Measurements from ENCODE around the gene UQCR10. TPM values are rescaled to one million over a fixed set of nuclear protein-coding genes. Genes with fewer than 3 reads are reported as not detected.

The UQCR10 gene
- total RNA-seq, 1 experiment from 2014 or later, result 93.7 TPM

GRCh38 chr22:29744902-29745301 lies 22.3 kb upstream of the UQCR10 start:
- no peak for ATAC-seq
- POLR2A ChIA-PET, result interaction anchor here (0.7 kb wide), 1 partner anchor 202 kb away, joined by 4 read pairs; no protein-coding TSS in a partner anchor

GRCh38 chr22:29747832-29748231 lies 19.3 kb upstream of the UQCR10 start:
- POLR2A ChIA-PET, result no interaction called here

More at GRCh38 chr22:29744902-29745301, 22.3 kb upstream of the UQCR10 start:
- no peaks in the 10 kb centered on the region for H3K9me3 ChIP-seq (ENCODE audit: control insufficient read depth, insufficient read depth, low read depth, low read length)
- H3K36me3 ChIP-seq (ENCODE audit: control insufficient read depth, insufficient read depth, low read length), result no peaks in the 10 kb centered on the region
- DNase-seq (ENCODE audit: low read depth, low spot score), result no peak
- TF ChIP-seq POLR2AphosphoS5 (IDR thresholded peaks at IDR 0.05; ENCODE audit: low read depth, low read length), result no peak
- TF ChIP-seq CTCF (IDR thresholded peaks at IDR 0.05), result no peak
- TF ChIP-seq SIN3A (IDR thresholded peaks at IDR 0.05; ENCODE audit: borderline replicate concordance, insufficient read depth, low read depth, low read length), result no peak
- TF ChIP-seq TCF7L2 (IDR thresholded peaks at IDR 0.05; ENCODE audit: low read depth, low read length), result no peak
- no peak for TF ChIP-seq REST (IDR thresholded peaks at IDR 0.05; ENCODE audit: insufficient read depth in 1 of 2, low read depth in 2 of 2, low read length in 1 of 2)
- in situ Hi-C loops (cut with HindIII; ENCODE audit: low pct_unique_long_range_greater_than_20kb, low sequenced_read_pairs) (no loop called here), intact Hi-C loops (cut with micrococcal nuclease; ENCODE audit: unreplicated experiment) (no loop called here)
- H3K4me1 ChIP-seq (ENCODE audit: control insufficient read depth, insufficient read depth, low read length), result no peaks in the 10 kb centered on the region
- BruUV-seq (replicated peaks), result no TSS peak
- H3K4me3 ChIP-seq (ENCODE audit: low read depth in 2 of 2, low read length in 2 of 2), result no peak overlapping the region
- CTCF ChIA-PET, result no interaction called here
- H3K27ac ChIP-seq (ENCODE audit: low read length), result no peak overlapping the region
- H3K27me3 ChIP-seq (ENCODE audit: control insufficient read depth, insufficient read depth, low read length), result no peaks in the 10 kb centered on the region

More at GRCh38 chr22:29747832-29748231, 19.3 kb upstream of the UQCR10 start:
- no peaks in the 10 kb centered on the region for H3K27me3 ChIP-seq (ENCODE audit: control insufficient read depth, insufficient read depth, low read length)
- TF ChIP-seq TCF7L2 (IDR thresholded peaks at IDR 0.05; ENCODE audit: low read depth, low read length) (no peak), CTCF (IDR thresholded peaks at IDR 0.05) (no peak)
- CTCF ChIA-PET, result no interaction called here
- no peaks in the 10 kb centered on the region for H3K4me1 ChIP-seq (ENCODE audit: control insufficient read depth, insufficient read depth, low read length)
- no peak for DNase-seq (ENCODE audit: low read depth, low spot score)
- H3K36me3 ChIP-seq (ENCODE audit: control insufficient read depth, insufficient read depth, low read length), result no peaks in the 10 kb centered on the region
- intact Hi-C loops (cut with micrococcal nuclease; ENCODE audit: unreplicated experiment) (no loop called here), in situ Hi-C loops (cut with HindIII; ENCODE audit: low pct_unique_long_range_greater_than_20kb, low sequenced_read_pairs) (no loop called here)
- H3K9me3 ChIP-seq (ENCODE audit: control insufficient read depth, insufficient read depth, low read depth, low read length), result no peaks in the 10 kb centered on the region
- no TSS peak for BruUV-seq (replicated peaks)
- no peak for ATAC-seq
- no peak overlapping the region for H3K27ac ChIP-seq (ENCODE audit: low read length)
- H3K4me3 ChIP-seq (ENCODE audit: low read depth in 2 of 2, low read length in 2 of 2), result no peak overlapping the region

All from Panc1 (cell line).